Esophagus (tissue), 2 donors: Measurements from ENCODE around the gene TSPAN18. TPM values are rescaled to one million over a fixed set of nuclear protein-coding genes. Genes with fewer than 3 reads are reported as not detected.

Experiments
- H3K27ac ChIP-seq, 2 donors: one replicate each; pipeline ENCODE4 v1.5.1; 2013; ENCODE audit warnings: low read depth in 2 of 2, mild to moderate bottlenecking in 2 of 2, inconsistent platforms in 1 of 2, low read length in 1 of 2, moderate library complexity in 1 of 2
- H3K27me3 ChIP-seq, 2 donors: one replicate each; pipeline ENCODE4 v1.6.1; 2013; ENCODE audit warnings: low read length in 2 of 2, control low read depth in 1 of 2, mild to moderate bottlenecking in 1 of 2; ENCODE audit not compliant: insufficient read depth in 2 of 2, control insufficient read depth in 1 of 2
- H3K36me3 ChIP-seq, 2 donors: one replicate each; pipeline ENCODE4 v1.6.1; 2013; ENCODE audit warnings: low read length in 1 of 2; ENCODE audit not compliant: control insufficient read depth in 2 of 2, insufficient read depth in 2 of 2
- H3K4me1 ChIP-seq, 2 donors: one replicate each; pipeline ENCODE4 v1.6.1; 2013; ENCODE audit warnings: low read length in 1 of 2; ENCODE audit not compliant: control insufficient read depth in 2 of 2, insufficient read depth in 2 of 2
- H3K4me3 ChIP-seq, 2 donors: one replicate each; pipeline ENCODE4 v1.5.1; 2013; ENCODE audit warnings: low read length in 2 of 2, mild to moderate bottlenecking in 2 of 2, low read depth in 1 of 2, moderate library complexity in 1 of 2
- H3K9me3 ChIP-seq, 2 donors: one replicate each; pipeline ENCODE4 v1.6.1; 2013; ENCODE audit warnings: mild to moderate bottlenecking in 2 of 2, low read depth in 1 of 2, low read length in 1 of 2, moderate library complexity in 1 of 2; ENCODE audit not compliant: control insufficient read depth in 2 of 2, insufficient read depth in 1 of 2
- WGBS, 2 donors: extraction: QIAGEN DNeasy Blood & Tissue Kit; methylation state at CpG; one replicate each; pipeline ENCODE4 v1.1.7; 2013; 5-methylcytosine and 5-hydroxymethylcytosine counted together
- polyA plus RNA-seq, 2 donors: library from polyadenylated mRNA; stranded (reverse); fragments of 200-250 nt; gene quantifications; one replicate each; pipeline ENCODE4 v1.2.3, GENCODE V29; 2013
- donor health status: healthy with polysubstance abuse.
- donor health status: Bipolar disorder and iron deficiency.

The TSPAN18 gene
- polyA plus RNA-seq, 2 donors, result 2.2 to 3.1 TPM

GRCh38 chr11:44945666-44946065, 218.9 kb downstream of the TSPAN18 start:
- H3K27me3 ChIP-seq, result no peaks in the 10 kb centered on the region
- WGBS, 2 donors, result 78% methylated on average over 11 of the region's 11 CpGs
- peaks cover 0 to 2% of the 10 kb centered on the region in 2 donors for H3K36me3 ChIP-seq
- H3K4me1 ChIP-seq, result no peaks in the 10 kb centered on the region
- no peak overlapping the region for H3K27ac ChIP-seq
- no peaks in the 10 kb centered on the region for H3K9me3 ChIP-seq
- no peak overlapping the region for H3K4me3 ChIP-seq

- H3K27ac ChIP-seq, result peak overlapping the region in 1 of 2 donors; percentile 1
- no peaks in the 10 kb centered on the region for H3K4me1 ChIP-seq
- no peaks in the 10 kb centered on the region for H3K27me3 ChIP-seq
- H3K4me3 ChIP-seq, result no peak overlapping the region
- WGBS, 2 donors, result 73 to 76% methylated on average over 12 of the region's 12 CpGs
- peaks cover 0 to 2% of the 10 kb centered on the region in 2 donors for H3K36me3 ChIP-seq
- H3K9me3 ChIP-seq, result no peaks in the 10 kb centered on the region
These were observed 219.5 kb downstream of the TSPAN18 start for GRCh38 chr11:44946263-44946662.

- Histone ChIP-seq H3K36me3 (peaks cover 0 to 2% of the 10 kb centered on the region in 2 donors), H3K27me3 (no peaks in the 10 kb centered on the region), H3K4me3 (no peak overlapping the region), H3K9me3 (no peaks in the 10 kb centered on the region), H3K27ac (no peak overlapping the region), H3K4me1 (peaks cover 0 to 1% of the 10 kb centered on the region in 2 donors)
- WGBS, 2 donors, result 64% methylated on average over 9 of the region's 9 CpGs
These were observed 220.4 kb downstream of the TSPAN18 start for GRCh38 chr11:44947114-44947513.

GRCh38 chr11:44948155-44948554, 221.4 kb downstream of the TSPAN18 start:
- Histone ChIP-seq H3K27ac (no peak overlapping the region), H3K4me3 (no peak overlapping the region), H3K9me3 (no peaks in the 10 kb centered on the region), H3K4me1 (peaks cover 0 to 6% of the 10 kb centered on the region in 2 donors), H3K27me3 (no peaks in the 10 kb centered on the region), H3K36me3 (peaks cover 0 to 2% of the 10 kb centered on the region in 2 donors)
- 88 to 93% methylated on average over 1 to 3 of the region's 3 CpGs for WGBS, 2 donors

GRCh38 chr11:44949160-44950030, 222.6 kb downstream of the TSPAN18 start:
- Histone ChIP-seq H3K4me1 (peaks cover 0 to 6% of the 10 kb centered on the region in 2 donors), H3K27ac (peak overlapping the region; percentile 1 to 65), H3K4me3 (peak overlapping the region; percentile 68 to 70), H3K36me3 (no peaks in the 10 kb centered on the region), H3K9me3 (no peaks in the 10 kb centered on the region), H3K27me3 (no peaks in the 10 kb centered on the region)
- WGBS, 2 donors, result 3 to 4% methylated on average over 56 to 57 of the region's 57 CpGs

GRCh38 chr11:44950031-44950624, 223.4 kb downstream of the TSPAN18 start:
- H3K27me3 ChIP-seq, result no peaks in the 10 kb centered on the region
- 0 to 1% methylated on average over 46 to 63 of the region's 63 CpGs for WGBS, 2 donors
- H3K36me3 ChIP-seq, result no peaks in the 10 kb centered on the region
- H3K4me3 ChIP-seq, result peak overlapping the region; percentile 68 to 70
- H3K27ac ChIP-seq, result peak overlapping the region; percentile 59 to 65
- H3K9me3 ChIP-seq, result no peaks in the 10 kb centered on the region
- peaks cover 0 to 6% of the 10 kb centered on the region in 2 donors for H3K4me1 ChIP-seq

GRCh38 chr11:44950625-44951476, 224.1 kb downstream of the TSPAN18 start, which contains the start of gene TP53I11:
Gene TP53I11, minus strand, starts transcription at chr11:44950883. Its CDS starts 12,548 bp downstream, at chr11:44938335.
- Histone ChIP-seq H3K27me3 (no peaks in the 10 kb centered on the region), H3K9me3 (no peaks in the 10 kb centered on the region), H3K4me3 (peak within 1 kb of the TSS; percentile 68 to 70), H3K4me1 (peaks cover 0 to 6% of the 10 kb centered on the region in 2 donors), H3K36me3 (no peaks in the 10 kb centered on the region), H3K27ac (peak within 1 kb of the TSS; percentile 59 to 65)
- 6 to 12% methylated on average over 56 to 83 of the region's 83 CpGs for WGBS, 2 donors

- no peak overlapping the region for H3K4me3 ChIP-seq
- no peaks in the 10 kb centered on the region for H3K27me3 ChIP-seq
- peak overlapping the region; percentile 55 to 62 for H3K27ac ChIP-seq
- no peaks in the 10 kb centered on the region for H3K36me3 ChIP-seq
- no peaks in the 10 kb centered on the region for H3K9me3 ChIP-seq
- H3K4me1 ChIP-seq, result peaks cover 0 to 6% of the 10 kb centered on the region in 2 donors
- WGBS, 2 donors, result 17 to 53% methylated on average over 2 of the region's 2 CpGs
These were observed 225.3 kb downstream of the TSPAN18 start for GRCh38 chr11:44952082-44952481.
